Endothelial cell of umbilical vein (primary cell): ENCODE data around the gene RAD23B. TPM values are rescaled to one million over a fixed set of nuclear protein-coding genes. Genes with fewer than 3 reads are reported as not detected.

Experiments
- BruUV-seq: library from RNA; stranded (reverse); fragments of 400-500 nt; replicated peaks from 2 replicates; lab custom pipeline; 2021; lab: Mats Ljungman, UMichigan
- CTCF ChIA-PET: fragments of 300-600, 350-600 bp; sonication (Branson Sonifier 250); formaldehyde crosslinking; loops from one replicate; lab custom pipeline; 2021; ENCODE audit warnings: antibody characterized with exemption, inconsistent platforms; lab: Charles Lee
- POLR2A ChIA-PET: fragments of 300-600, 350-600 bp; sonication (Branson Sonifier 250); formaldehyde crosslinking; loops from one replicate; lab custom pipeline; 2021; ENCODE audit warnings: antibody characterized with exemption, inconsistent platforms; lab: Charles Lee
- DNase-seq: peaks from one replicate; pipeline ENCODE4 v3.0.0-alpha.2; 2011; ENCODE audit warnings: low read depth, low spot score
- FAIRE-seq: peaks from 2 replicates; lab custom pipeline; 2011; peaks lifted over from hg19 to GRCh38; lab: Jason Lieb, UNC
- H2AFZ ChIP-seq: 2 replicates; pipeline ENCODE4 v1.6.0; 2012; ENCODE audit warnings: low read depth, low read length, control low read depth, inconsistent platforms
- H3K27ac ChIP-seq: 2 replicates; pipeline ENCODE4 v1.5.1; 2011; ENCODE audit warnings: low read depth, mild to moderate bottlenecking, control low read depth, low read length, moderate library complexity; ENCODE audit not compliant: insufficient read depth
- H3K27me3 ChIP-seq, 2 experiments: 2 replicates each; pipeline versions ENCODE4 v1.6.0 to v1.6.1; 2011; ENCODE audit warnings: low read length in 2 of 2, mixed read lengths in 1 of 2; ENCODE audit not compliant: control insufficient read depth in 2 of 2, insufficient read depth in 2 of 2
- H3K36me3 ChIP-seq, 2 experiments: 2 replicates in 1 of 2; 3 replicates in 1 of 2; pipeline ENCODE4 v1.5.1; 2011; ENCODE audit warnings: low read length in 2 of 2, mild to moderate bottlenecking in 1 of 2, moderate library complexity in 1 of 2; ENCODE audit not compliant: control insufficient read depth in 2 of 2, insufficient read depth in 2 of 2; ENCODE audit errors: extremely low read depth in 1 of 2
- H3K4me1 ChIP-seq: 3 replicates; pipeline ENCODE4 v1.5.1; 2011; ENCODE audit warnings: mild to moderate bottlenecking, low read length; ENCODE audit not compliant: control insufficient read depth, insufficient read depth; ENCODE audit errors: extremely low read depth
- H3K4me2 ChIP-seq: 2 replicates; pipeline ENCODE4 v1.6.1; 2011; ENCODE audit warnings: low read length, control low read depth, mixed read lengths; ENCODE audit not compliant: insufficient read depth
- H3K4me3 ChIP-seq, 3 experiments: fragments of 200-600 bp in 1 of 3; sonication (generic), shearing (Covaris generic) in 1 of 3; replicated peaks in 1 of 3; 2 replicates each; pipeline ENCODE4 v1.5.1; 2011 to 2016; ENCODE audit warnings: control low read depth in 3 of 3, low read length in 3 of 3, mild to moderate bottlenecking in 2 of 3, inconsistent platforms in 1 of 3, low read depth in 1 of 3, moderate library complexity in 1 of 3; ENCODE audit not compliant: insufficient read depth in 1 of 3
- H3K79me2 ChIP-seq: 2 replicates; pipeline ENCODE4 v1.6.0; 2012; ENCODE audit warnings: low read length, inconsistent platforms; ENCODE audit not compliant: control insufficient read depth, insufficient read depth
- H3K9ac ChIP-seq: replicated peaks from 2 replicates; pipeline ENCODE3; 2011; ENCODE audit warnings: low read length, control low read depth; ENCODE audit not compliant: insufficient read depth; ENCODE audit errors: extremely low read depth
- H3K9me1 ChIP-seq: replicated peaks from 3 replicates; pipeline ENCODE4 v1.6.0; 2011; ENCODE audit warnings: mild to moderate bottlenecking, low read length; ENCODE audit not compliant: control insufficient read depth, insufficient read depth; ENCODE audit errors: extremely low read depth
- H3K9me3 ChIP-seq: replicated peaks from 2 replicates; pipeline ENCODE4 v1.5.1; 2012; ENCODE audit warnings: low read length, inconsistent platforms; ENCODE audit not compliant: control insufficient read depth, insufficient read depth
- H4K20me1 ChIP-seq: replicated peaks from 2 replicates; pipeline ENCODE3; 2011; ENCODE audit warnings: mild to moderate bottlenecking, low read length; ENCODE audit not compliant: control insufficient read depth, insufficient read depth; ENCODE audit errors: extremely low read depth
- CTCF ChIP-seq, 2 donors: IDR thresholded peaks; 1 replicate in 1 of 2; 2 replicates in 1 of 2; pipeline ENCODE4 v1.5.1; 2011; ENCODE audit warnings: low read length in 2 of 2, mild to moderate bottlenecking in 2 of 2, moderate library complexity in 2 of 2, control low read depth in 1 of 2, inconsistent platforms in 1 of 2, low read depth in 1 of 2; ENCODE audit not compliant: insufficient read depth in 1 of 2; ENCODE audit errors: extremely low read depth in 1 of 2
- EZH2 ChIP-seq: IDR thresholded peaks from 2 replicates; pipeline ENCODE4 v1.6.1; 2012; ENCODE audit warnings: borderline replicate concordance, low read depth, mild to moderate bottlenecking, moderate library complexity, low read length, inconsistent platforms; ENCODE audit not compliant: severe bottlenecking
- FOS ChIP-seq: IDR thresholded peaks from 2 replicates; pipeline ENCODE4 v1.6.1; 2011; ENCODE audit warnings: mild to moderate bottlenecking, low read length, moderate library complexity, borderline replicate concordance; ENCODE audit not compliant: insufficient read depth
- GATA2 ChIP-seq: IDR thresholded peaks from 2 replicates; pipeline ENCODE4 v1.7.0; 2011; ENCODE audit warnings: low read depth, mild to moderate bottlenecking, moderate library complexity, mixed read lengths, low read length; ENCODE audit not compliant: insufficient read length, insufficient read depth
- JUN ChIP-seq: IDR thresholded peaks from 2 replicates; pipeline ENCODE4 v1.6.1; 2011; ENCODE audit warnings: borderline replicate concordance, low read depth; ENCODE audit not compliant: insufficient read length, insufficient read depth
- MYC ChIP-seq: IDR thresholded peaks from one replicate; pipeline ENCODE4 v1.6.1; 2011; ENCODE audit warnings: mild to moderate bottlenecking, low read depth, low read length
- POLR2A ChIP-seq: IDR thresholded peaks from 2 replicates; pipeline ENCODE4 v1.6.1; 2012; ENCODE audit warnings: low read depth, mild to moderate bottlenecking, control low read depth, low read length
- POLR2AphosphoS5 ChIP-seq: IDR thresholded peaks from 2 replicates; pipeline ENCODE4 v1.6.1; 2012; ENCODE audit warnings: low read depth, mild to moderate bottlenecking, control low read depth, low read length, moderate library complexity; ENCODE audit not compliant: insufficient read depth
- dilution Hi-C: fragments of 300-500 bp; cut with MboI; formaldehyde crosslinking; loops from one replicate; pipeline ENCODE4 v1.15.0; 2019; ENCODE audit warnings: low sequenced_read_pairs; ENCODE audit not compliant: extremely low pct_ligation_motif_present
- intact Hi-C: fragments of 100-400 bp; cut with micrococcal nuclease; formaldehyde crosslinking; loops from one replicate; pipeline ENCODE4 v1.10.0; 2022
- polyA plus RNA-seq, 4 experiments: library from polyadenylated mRNA; depleted of rRNA in 3 of 4; stranded (reverse) in 3 of 4; unstranded in 1 of 4; fragments of >200 nt; gene quantifications; 2 replicates each; pipeline versions ENCODE4 v1.2.1 to v1.2.3, GENCODE V29; 2011 to 2012; ENCODE audit warnings: missing spikeins in 1 of 4
- total RNA-seq: library from RNA; stranded (reverse); gene quantifications from 2 replicates; pipeline ENCODE4 v1.2.3, GENCODE V29; 2021
- TF ChIP-seq, protein P1 (sequence below): IDR thresholded peaks from 2 replicates; pipeline ENCODE4 v1.6.1; 2011; ENCODE audit not compliant: insufficient read depth, insufficient read length

RAD23B gene
- total and polyA plus RNA-seq, 2 donors (not counting 3 experiments of a cell fraction or from before 2014, with no cell fraction given): 63.8 to 100 TPM

DNA sequence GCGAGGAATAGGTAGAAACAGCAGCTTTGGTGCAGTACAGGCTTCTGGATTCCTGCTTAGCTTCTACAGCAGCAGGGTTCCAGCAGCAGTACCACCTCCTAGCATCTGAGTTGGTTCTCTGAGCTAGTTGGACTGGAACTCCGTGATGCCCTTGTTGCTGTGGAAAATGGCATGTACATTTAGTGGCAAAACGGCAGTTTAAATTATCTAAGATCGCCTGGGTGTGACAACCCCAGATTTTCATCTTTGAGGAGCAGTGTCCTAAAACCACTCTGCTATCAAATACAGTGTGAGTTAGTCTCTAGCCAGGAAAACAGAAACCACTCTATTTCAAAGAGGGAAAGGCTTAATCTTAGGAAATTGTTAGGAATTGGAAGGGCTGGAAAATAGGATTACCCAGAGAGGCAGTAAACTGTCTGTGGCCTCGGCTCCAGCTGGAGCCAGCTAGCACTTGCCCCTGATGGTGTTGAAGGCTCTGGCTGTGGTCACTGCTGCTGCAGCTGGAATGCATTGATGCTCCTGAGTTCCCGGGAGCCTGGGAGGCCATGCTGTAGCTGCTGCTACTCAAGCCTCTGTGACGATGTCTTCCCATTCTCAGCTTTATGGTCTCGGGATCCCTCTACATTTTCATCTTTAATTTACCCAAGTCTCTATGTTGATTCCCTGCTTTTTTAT lies 29.4 kb downstream of the RAD23B start:
- dilution Hi-C loops (no loop called here), intact Hi-C loops (no loop called here)
- Histone ChIP-seq H4K20me1 (peaks cover 6% of the 10 kb centered on the region), H3K4me2 (no peak overlapping the region), H2AFZ (no peak overlapping the region), H3K4me3 (no peak overlapping the region), H3K79me2 (peaks cover 80% of the 10 kb centered on the region), H3K27ac (no peak overlapping the region), H3K9me3 (no peaks in the 10 kb centered on the region), H3K27me3 (no peaks in the 10 kb centered on the region), H3K4me1 (no peaks in the 10 kb centered on the region), H3K36me3 (peaks cover 9 to 12% of the 10 kb centered on the region in 2 experiments), H3K9ac (no peak overlapping the region), H3K9me1 (no peaks in the 10 kb centered on the region)
- TF ChIP-seq CTCF (IDR thresholded peaks at IDR 0.05; ENCODE audit: extremely low read depth in 1 of 2, insufficient read depth in 1 of 2, low read depth in 1 of 2, low read length in 2 of 2) (no peak), EZH2 (no peak), MYC (no peak), POLR2AphosphoS5 (no peak), GATA2 (no peak), POLR2A (no peak), JUN (no peak), FOS (no peak)
- TF ChIP-seq, protein P1, sequence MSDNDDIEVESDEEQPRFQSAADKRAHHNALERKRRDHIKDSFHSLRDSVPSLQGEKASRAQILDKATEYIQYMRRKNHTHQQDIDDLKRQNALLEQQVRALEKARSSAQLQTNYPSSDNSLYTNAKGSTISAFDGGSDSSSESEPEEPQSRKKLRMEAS: no peak
- DNase-seq (no peak), FAIRE-seq (no peak)
- ChIA-PET CTCF (interaction anchor here (1.7 kb wide), 1 partner anchor 29 kb away, joined by 4 read pairs; no protein-coding TSS in a partner anchor), POLR2A (no interaction called here)
- BruUV-seq: no TSS peak
